Gastroesophageal sphincter (tissue), 4 donors: ENCODE results near the gene THSD4. TPM values are rescaled to one million over a fixed set of nuclear protein-coding genes. Genes with fewer than 3 reads are reported as not detected.

Source experiments
- ATAC-seq: fragments of 150-250 bp; one replicate; pipeline ENCODE4 v1.9.1; 2016; ENCODE audit warnings: mild to moderate bottlenecking, moderate library complexity
- H3K27ac ChIP-seq, 4 donors: fragments of 200-600 bp; sonication (generic) in 3 of 4; 1 replicate in 3 of 4; 2 replicates in 1 of 4; pipeline ENCODE4 v1.5.1; 2016 to 2019
- H3K27me3 ChIP-seq: fragments of 200-600 bp; sonication (generic); one replicate; pipeline ENCODE4 v1.5.1; 2019
- H3K36me3 ChIP-seq, 2 donors: fragments of 200-600 bp; sonication (generic); one replicate each; pipeline ENCODE4 v1.5.1; 2019; ENCODE audit warnings: control low read depth in 1 of 2
- H3K4me1 ChIP-seq, 3 donors: fragments of 200-600 bp; sonication (generic); 1 replicate in 2 of 3; 2 replicates in 1 of 3; pipeline ENCODE4 v1.5.1; 2016 to 2019; ENCODE audit warnings: control low read depth in 2 of 3
- H3K4me3 ChIP-seq, 2 donors: fragments of 200-600 bp; sonication (generic); one replicate each; pipeline ENCODE4 v1.5.1; 2019; ENCODE audit warnings: mild to moderate bottlenecking in 1 of 2, moderate library complexity in 1 of 2
- H3K9me3 ChIP-seq, 3 donors: fragments of 200-600 bp; sonication (generic); one replicate each; pipeline ENCODE4 v1.5.1; 2017 to 2019; ENCODE audit warnings: control low read depth in 2 of 3
- EP300 ChIP-seq: sonication (generic); formaldehyde crosslinking; IDR thresholded peaks from one replicate; pipeline ENCODE4 v1.6.1; 2017; ENCODE audit warnings: antibody characterized with exemption, mild to moderate bottlenecking
- POLR2A ChIP-seq, 2 donors: fragments of 450-650 bp; IDR thresholded peaks; one replicate each; pipeline ENCODE4 v1.6.1; 2017; ENCODE audit warnings: antibody characterized with exemption in 2 of 2, mild to moderate bottlenecking in 2 of 2, moderate library complexity in 1 of 2
- POLR2AphosphoS5 ChIP-seq: sonication (generic); formaldehyde crosslinking; IDR thresholded peaks from one replicate; pipeline ENCODE4 v1.6.1; 2017; ENCODE audit warnings: antibody characterized with exemption
- WGBS, 2 donors: methylation state at CpG; one replicate each; pipeline ENCODE4 v1.1.5; 2018; ENCODE audit warnings: low coverage in 1 of 2; 5-methylcytosine and 5-hydroxymethylcytosine counted together
- total RNA-seq, 4 donors: library from RNA; depleted of rRNA; stranded (reverse); fragments of >200 nt; gene quantifications; one replicate each; pipeline ENCODE4 v1.1.0, GENCODE V29; 2016
- TF ChIP-seq, protein P1 (sequence below), 4 experiments: fragments of 200-600 bp in 2 of 4; fragments of 450-650 bp in 2 of 4; sonication (generic) in 1 of 4; IDR thresholded peaks; one replicate each; pipeline ENCODE4 v1.5.1; 2017 to 2019; ENCODE audit warnings: antibody characterized with exemption in 4 of 4, mild to moderate bottlenecking in 2 of 4, moderate library complexity in 2 of 4

Gene THSD4
- total RNA-seq, 4 donors from 2014 or later = 4.6 to 28.5 (median 17.6) TPM

DNA sequence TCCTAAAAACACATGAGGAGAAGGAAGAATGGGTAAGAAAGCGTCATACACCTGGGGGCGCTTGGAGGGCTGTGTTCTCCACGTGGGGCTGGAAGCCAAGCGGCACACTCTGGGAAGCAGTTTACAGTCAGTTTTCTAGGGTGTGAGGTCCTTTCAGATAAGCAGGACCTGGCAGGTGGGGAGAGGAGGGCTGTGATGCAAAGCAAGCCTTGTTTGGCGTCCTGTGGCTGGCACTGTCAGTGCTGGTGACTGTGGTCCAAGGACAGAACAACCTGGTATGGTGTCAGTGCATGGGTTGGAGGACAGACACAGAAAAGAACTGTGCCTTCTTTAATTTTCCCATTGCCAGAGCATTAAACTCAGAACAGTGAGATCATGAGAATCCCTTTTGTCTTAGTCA is 434.4 kb downstream of the THSD4 start:
- TF ChIP-seq POLR2AphosphoS5 (no peak), EP300 (no peak), POLR2A (IDR thresholded peaks at IDR 0.05) (no peak)
- Histone ChIP-seq H3K27ac (no peak overlapping the region), H3K4me1 (peaks cover 0 to 10% (median 0%) of the 10 kb centered on the region in 3 donors), H3K27me3 (no peaks in the 10 kb centered on the region), H3K4me3 (no peak overlapping the region), H3K36me3 (no peaks in the 10 kb centered on the region), H3K9me3 (no peaks in the 10 kb centered on the region)
- no peak for ATAC-seq
- WGBS, 2 donors = 71 to 87% methylated on average over 1 to 4 of the region's 5 CpGs

GRCh38 chr15:71551566-71551965 is 436.3 kb downstream of the THSD4 start:
- no peaks in the 10 kb centered on the region for H3K36me3 ChIP-seq
- TF ChIP-seq EP300 (no peak), POLR2A (IDR thresholded peaks at IDR 0.05) (no peak), POLR2AphosphoS5 (no peak)
- H3K4me3 ChIP-seq = no peak overlapping the region
- WGBS, 2 donors = 66 to 81% methylated on average over 4 to 5 of the region's 5 CpGs
- H3K27ac ChIP-seq = no peak overlapping the region
- H3K9me3 ChIP-seq = peaks cover 0 to 2% (median 0%) of the 10 kb centered on the region in 3 donors
- H3K4me1 ChIP-seq = peaks cover 0 to 10% (median 0%) of the 10 kb centered on the region in 3 donors
- ATAC-seq = no peak
- no peaks in the 10 kb centered on the region for H3K27me3 ChIP-seq

DNA sequence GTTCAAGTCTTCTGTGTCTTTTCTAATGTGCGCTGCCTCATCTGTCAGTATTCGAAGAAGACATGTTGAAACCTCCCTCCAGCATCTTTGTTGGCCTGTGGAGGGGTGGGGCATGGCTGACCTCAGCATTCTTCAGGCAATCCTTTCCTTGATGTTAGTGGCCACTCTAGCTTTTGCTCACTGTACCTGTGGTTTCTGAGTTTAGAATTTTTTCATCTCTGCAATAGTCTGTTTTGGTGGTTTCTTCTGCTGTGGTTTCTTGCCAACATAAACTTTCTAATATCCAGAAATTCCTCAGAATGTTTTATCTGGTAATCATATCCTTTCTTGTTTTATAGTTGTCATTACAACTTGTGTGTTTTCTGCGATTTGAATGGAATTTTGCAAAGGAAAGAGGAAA is 443.8 kb downstream of the THSD4 start:
- Histone ChIP-seq H3K4me1 (no peaks in the 10 kb centered on the region), H3K36me3 (no peaks in the 10 kb centered on the region), H3K27me3 (no peaks in the 10 kb centered on the region), H3K9me3 (peaks cover 0 to 4% (median 0%) of the 10 kb centered on the region in 3 donors), H3K4me3 (no peak overlapping the region), H3K27ac (no peak overlapping the region)
- ATAC-seq = no peak
- WGBS, 2 donors = 88 to 93% methylated on average over 2 to 3 of the region's 3 CpGs
- no peak for TF ChIP-seq EP300
- TF ChIP-seq, protein P1, sequence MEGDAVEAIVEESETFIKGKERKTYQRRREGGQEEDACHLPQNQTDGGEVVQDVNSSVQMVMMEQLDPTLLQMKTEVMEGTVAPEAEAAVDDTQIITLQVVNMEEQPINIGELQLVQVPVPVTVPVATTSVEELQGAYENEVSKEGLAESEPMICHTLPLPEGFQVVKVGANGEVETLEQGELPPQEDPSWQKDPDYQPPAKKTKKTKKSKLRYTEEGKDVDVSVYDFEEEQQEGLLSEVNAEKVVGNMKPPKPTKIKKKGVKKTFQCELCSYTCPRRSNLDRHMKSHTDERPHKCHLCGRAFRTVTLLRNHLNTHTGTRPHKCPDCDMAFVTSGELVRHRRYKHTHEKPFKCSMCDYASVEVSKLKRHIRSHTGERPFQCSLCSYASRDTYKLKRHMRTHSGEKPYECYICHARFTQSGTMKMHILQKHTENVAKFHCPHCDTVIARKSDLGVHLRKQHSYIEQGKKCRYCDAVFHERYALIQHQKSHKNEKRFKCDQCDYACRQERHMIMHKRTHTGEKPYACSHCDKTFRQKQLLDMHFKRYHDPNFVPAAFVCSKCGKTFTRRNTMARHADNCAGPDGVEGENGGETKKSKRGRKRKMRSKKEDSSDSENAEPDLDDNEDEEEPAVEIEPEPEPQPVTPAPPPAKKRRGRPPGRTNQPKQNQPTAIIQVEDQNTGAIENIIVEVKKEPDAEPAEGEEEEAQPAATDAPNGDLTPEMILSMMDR (IDR thresholded peaks at IDR 0.05) = no peak
- no peak for TF ChIP-seq POLR2AphosphoS5
- no peak for TF ChIP-seq POLR2A (IDR thresholded peaks at IDR 0.05)

- no peaks in the 10 kb centered on the region for H3K4me1 ChIP-seq
- WGBS, 2 donors = 60 to 64% methylated on average over 3 of the region's 3 CpGs
- no peak for ATAC-seq
- no peaks in the 10 kb centered on the region for H3K27me3 ChIP-seq
- no peaks in the 10 kb centered on the region for H3K36me3 ChIP-seq
- no peak overlapping the region for H3K4me3 ChIP-seq
- peaks cover 0 to 4% (median 0%) of the 10 kb centered on the region in 3 donors for H3K9me3 ChIP-seq
- no peak overlapping the region for H3K27ac ChIP-seq
- TF ChIP-seq POLR2AphosphoS5 (no peak), POLR2A (IDR thresholded peaks at IDR 0.05) (no peak), EP300 (no peak)
- TF ChIP-seq, protein P1 (IDR thresholded peaks at IDR 0.05) = no peak
Observed at GRCh38 chr15:71559616-71560015, 444.3 kb downstream of the THSD4 start.

DNA sequence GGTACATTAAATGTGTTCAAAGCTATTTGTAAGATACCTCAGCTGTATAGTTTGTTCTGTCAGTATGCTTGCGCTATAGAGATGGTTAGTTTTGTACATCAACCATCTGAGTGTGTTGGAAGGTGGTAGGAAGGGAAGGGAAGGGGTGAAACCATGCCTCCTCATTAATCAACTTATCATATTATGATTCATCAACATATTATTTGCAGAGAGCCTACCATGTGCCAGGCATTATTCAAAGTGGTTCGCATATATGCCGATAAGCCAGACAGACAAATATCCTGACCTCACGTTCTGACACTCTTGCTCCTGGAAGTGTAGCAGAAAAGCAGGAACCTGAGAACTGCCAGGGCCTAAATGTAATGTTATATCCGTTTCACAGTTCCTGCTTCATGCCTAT is 447.0 kb downstream of the THSD4 start:
- Histone ChIP-seq H3K4me3 (no peak overlapping the region), H3K9me3 (no peaks in the 10 kb centered on the region), H3K27me3 (no peaks in the 10 kb centered on the region), H3K27ac (no peak overlapping the region), H3K4me1 (no peaks in the 10 kb centered on the region), H3K36me3 (no peaks in the 10 kb centered on the region)
- ATAC-seq = no peak
- whole genome bisulfite sequencing, 2 donors = 92 to 93% methylated on average over 5 of the region's 5 CpGs
- no peak for TF ChIP-seq EP300
- no peak for TF ChIP-seq POLR2AphosphoS5
- TF ChIP-seq, protein P1 (IDR thresholded peaks at IDR 0.05) = no peak
- TF ChIP-seq POLR2A (IDR thresholded peaks at IDR 0.05) = no peak

DNA sequence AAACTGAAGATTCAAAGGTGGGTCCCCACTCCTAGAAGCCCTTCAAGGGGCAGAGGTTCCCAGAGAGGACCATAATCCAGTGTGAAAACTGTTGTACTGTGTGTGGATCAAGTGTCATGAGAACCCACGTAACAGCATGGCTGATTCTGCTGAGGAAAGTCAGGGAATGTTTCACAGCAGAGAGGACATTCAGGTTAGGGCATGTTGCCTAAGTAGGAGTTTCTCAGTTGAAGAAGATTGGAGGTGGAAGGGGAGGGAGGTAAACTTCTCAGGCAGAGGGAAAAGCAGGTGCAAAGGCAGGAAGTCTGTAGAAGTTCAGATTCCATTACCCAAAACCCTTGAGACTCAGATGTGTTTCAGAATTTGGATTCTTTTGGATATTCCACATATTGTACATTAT is 448.9 kb downstream of the THSD4 start:
- no peaks in the 10 kb centered on the region for H3K36me3 ChIP-seq
- no peak overlapping the region for H3K27ac ChIP-seq
- H3K4me1 ChIP-seq = no peaks in the 10 kb centered on the region
- H3K4me3 ChIP-seq = no peak overlapping the region
- H3K9me3 ChIP-seq = no peaks in the 10 kb centered on the region
- no peaks in the 10 kb centered on the region for H3K27me3 ChIP-seq
- WGBS, 2 donors = 0% methylated on average over 1 of the region's 1 CpG
- ATAC-seq = no peak
- no peak for TF ChIP-seq EP300
- TF ChIP-seq, protein P1 (IDR thresholded peaks at IDR 0.05) = no peak
- TF ChIP-seq POLR2AphosphoS5 = no peak
- no peak for TF ChIP-seq POLR2A (IDR thresholded peaks at IDR 0.05)
